ENCODE data around the gene SLC4A2.
A peak's percentile ranks its signal among the peaks of the same experiment; 100 is the strongest.

The SLC4A2 gene

GRCh38 chr7:151088019-151088855 is 28.8 kb downstream of the SLC4A2 start:
- peak overlapping the region in 6 of 7 experiments; percentile 63 to 87 (median 79) for H3K4me3 ChIP-seq (ENCODE audit: control insufficient read depth in 1 of 7, extremely low read depth in 1 of 7, insufficient read depth in 4 of 7, low read depth in 2 of 7, low read length in 6 of 7)
- CTCF ChIA-PET, result interaction anchor here (0.6 to 14.4 kb wide), 9 partner anchors 12 to 126 kb away, joined by 3 to 219 read pairs (median 5); no protein-coding TSS in a partner anchor
- H3K27ac ChIP-seq (ENCODE audit: insufficient read depth in 1 of 2, low read depth in 1 of 2, low read length in 2 of 2, poor library complexity in 1 of 2, severe bottlenecking in 2 of 2), result peak overlapping the region; percentile 15 to 88
- WGBS (ENCODE audit: insufficient coverage), result 18% methylated on average over 15 of the region's 16 CpGs
- POLR2A ChIA-PET, result interaction anchor here (0.8 to 2.8 kb wide), 6 partner anchors 17 to 95 kb away, joined by 3 to 11 read pairs (median 4); no protein-coding TSS in a partner anchor
- no peak for DNase-seq
- H3K9me3 ChIP-seq (ENCODE audit: control extremely low read depth in 1 of 5, control insufficient read depth in 4 of 5, insufficient read depth in 2 of 5, low read depth in 1 of 5, low read length in 4 of 5), result no peaks in the 10 kb centered on the region
- no peaks in the 10 kb centered on the region for H3K27me3 ChIP-seq (replicated peaks in 2 of 5; ENCODE audit: control insufficient read depth in 4 of 5, insufficient read depth in 5 of 5, low read length in 4 of 5)
- H3K36me3 ChIP-seq (ENCODE audit: control insufficient read depth in 4 of 4, insufficient read depth in 4 of 4, low read length in 3 of 4), result peaks cover 0 to 10% (median 2%) of the 10 kb centered on the region in 4 experiments
- peaks cover 9 to 52% (median 48%) of the 10 kb centered on the region in 4 experiments for H3K4me1 ChIP-seq (ENCODE audit: control extremely low read depth in 1 of 4, control insufficient read depth in 4 of 4, insufficient read depth in 4 of 4, low read length in 3 of 4)

GRCh38 chr7:151088856-151089699 is 29.7 kb downstream of the SLC4A2 start:
- Histone ChIP-seq H3K4me1 (ENCODE audit: control extremely low read depth in 1 of 4, control insufficient read depth in 4 of 4, insufficient read depth in 4 of 4, low read length in 3 of 4) (peaks cover 9 to 46% (median 43%) of the 10 kb centered on the region in 4 experiments), H3K27me3 (replicated peaks in 2 of 5; ENCODE audit: control insufficient read depth in 4 of 5, insufficient read depth in 5 of 5, low read length in 4 of 5) (no peaks in the 10 kb centered on the region), H3K9me3 (ENCODE audit: control extremely low read depth in 1 of 5, control insufficient read depth in 4 of 5, insufficient read depth in 2 of 5, low read depth in 1 of 5, low read length in 4 of 5) (no peaks in the 10 kb centered on the region), H3K36me3 (ENCODE audit: control insufficient read depth in 4 of 4, insufficient read depth in 4 of 4, low read length in 3 of 4) (peaks cover 0 to 17% (median 3%) of the 10 kb centered on the region in 4 experiments), H3K27ac (ENCODE audit: insufficient read depth in 1 of 2, low read depth in 1 of 2, low read length in 2 of 2, poor library complexity in 1 of 2, severe bottlenecking in 2 of 2) (peak overlapping the region; percentile 82 to 88), H3K4me3 (ENCODE audit: control insufficient read depth in 1 of 7, extremely low read depth in 1 of 7, insufficient read depth in 4 of 7, low read depth in 2 of 7, low read length in 6 of 7) (peak overlapping the region; percentile 16 to 87 (median 79))
- 3% methylated on average over 23 of the region's 30 CpGs for WGBS (ENCODE audit: insufficient coverage)
- peak; percentile 75 to 96 (median 94) for DNase-seq
- ChIA-PET CTCF (interaction anchor here (0.8 to 14.4 kb wide), 10 partner anchors 13 to 127 kb away, joined by 3 to 219 read pairs (median 5); no protein-coding TSS in a partner anchor), POLR2A (interaction anchor here (0.8 to 2.8 kb wide), 6 partner anchors 12 to 96 kb away, joined by 3 to 11 read pairs (median 4); no protein-coding TSS in a partner anchor)

DNA sequence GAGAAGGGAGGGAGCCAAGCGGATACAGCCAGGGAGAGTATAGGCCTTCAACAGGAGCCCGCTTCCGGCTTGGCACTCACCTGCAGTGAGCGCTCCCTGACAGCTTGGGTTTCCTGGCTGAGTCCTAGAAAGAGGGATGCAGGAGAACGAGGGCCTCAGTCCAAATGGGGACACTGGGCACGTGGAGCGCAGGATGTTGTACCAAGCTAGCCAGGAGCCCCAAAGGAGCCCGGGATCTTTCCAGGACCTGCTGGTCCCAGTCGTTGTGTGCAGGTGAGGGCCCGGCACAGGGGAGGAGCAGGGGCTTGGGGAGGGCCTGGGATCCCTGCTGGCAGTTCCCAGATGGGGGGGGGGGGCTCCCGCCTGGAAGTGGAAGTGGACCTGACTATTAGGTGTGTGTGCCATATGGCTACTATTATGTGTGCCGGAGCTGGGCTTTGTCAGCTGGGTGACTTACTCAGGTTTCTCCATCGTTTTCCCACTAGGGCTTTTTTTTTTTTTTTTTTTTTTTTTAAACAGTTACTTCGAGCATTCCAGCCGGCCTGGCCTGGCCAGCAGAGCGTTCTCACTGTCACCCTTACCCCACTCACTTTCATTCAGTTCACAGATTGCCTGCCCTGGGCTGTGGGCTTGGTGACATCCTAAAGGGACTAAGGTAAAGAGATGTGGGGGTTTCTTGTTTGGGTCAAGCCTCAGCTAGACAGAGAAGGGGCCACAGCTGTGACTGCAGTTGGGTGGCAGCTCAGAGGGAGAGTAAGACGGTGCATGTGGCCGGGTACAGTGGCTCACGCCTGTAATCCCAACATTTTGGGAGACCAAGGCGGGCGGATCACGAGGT is 30.7 kb downstream of the SLC4A2 start:
- ChIA-PET POLR2A (interaction anchor here (1.0 to 2.8 kb wide), 3 partner anchors 13 to 15 kb away, joined by 3 to 11 read pairs (median 4); no protein-coding TSS in a partner anchor), CTCF (interaction anchor here (0.6 to 14.4 kb wide), 13 partner anchors 8 to 163 kb away, joined by 3 to 219 read pairs (median 5); no protein-coding TSS in a partner anchor)
- Histone ChIP-seq H3K36me3 (ENCODE audit: control insufficient read depth in 4 of 4, insufficient read depth in 4 of 4, low read length in 3 of 4) (peaks cover 0 to 17% (median 3%) of the 10 kb centered on the region in 4 experiments), H3K4me3 (ENCODE audit: control insufficient read depth in 1 of 7, extremely low read depth in 1 of 7, insufficient read depth in 4 of 7, low read depth in 2 of 7, low read length in 6 of 7) (peak overlapping the region in 3 of 7 experiments; percentile 46 to 87 (median 74)), H3K9me3 (ENCODE audit: control extremely low read depth in 1 of 5, control insufficient read depth in 4 of 5, insufficient read depth in 2 of 5, low read depth in 1 of 5, low read length in 4 of 5) (no peaks in the 10 kb centered on the region), H3K27me3 (replicated peaks in 2 of 5; ENCODE audit: control insufficient read depth in 4 of 5, insufficient read depth in 5 of 5, low read length in 4 of 5) (no peaks in the 10 kb centered on the region), H3K4me1 (ENCODE audit: control extremely low read depth in 1 of 4, control insufficient read depth in 4 of 4, insufficient read depth in 4 of 4, low read length in 3 of 4) (peaks cover 9 to 45% (median 42%) of the 10 kb centered on the region in 4 experiments), H3K27ac (ENCODE audit: insufficient read depth in 1 of 2, low read depth in 1 of 2, low read length in 2 of 2, poor library complexity in 1 of 2, severe bottlenecking in 2 of 2) (peak overlapping the region in 1 of 2 experiments; percentile 88)
- no peak for DNase-seq
- 96% methylated on average over 17 of the region's 22 CpGs for WGBS (ENCODE audit: insufficient coverage)

GRCh38 chr7:151091003-151091402 is 31.6 kb downstream of the SLC4A2 start:
- ChIA-PET POLR2A (interaction anchor here (0.7 kb wide), 1 partner anchor 21 kb away, joined by 4 read pairs; no protein-coding TSS in a partner anchor), CTCF (interaction anchor here (1.1 to 14.4 kb wide), 10 partner anchors 9 to 153 kb away, joined by 3 to 219 read pairs (median 4); no protein-coding TSS in a partner anchor)
- H3K4me1 ChIP-seq (ENCODE audit: control extremely low read depth in 1 of 4, control insufficient read depth in 4 of 4, insufficient read depth in 4 of 4, low read length in 3 of 4), result peaks cover 7 to 36% (median 34%) of the 10 kb centered on the region in 4 experiments
- H3K4me3 ChIP-seq (ENCODE audit: control insufficient read depth in 1 of 7, extremely low read depth in 1 of 7, insufficient read depth in 4 of 7, low read depth in 2 of 7, low read length in 6 of 7), result no peak overlapping the region
- H3K27me3 ChIP-seq (replicated peaks in 2 of 5; ENCODE audit: control insufficient read depth in 4 of 5, insufficient read depth in 5 of 5, low read length in 4 of 5), result no peaks in the 10 kb centered on the region
- 95% methylated on average over 6 of the region's 7 CpGs for WGBS (ENCODE audit: insufficient coverage)
- no peak for DNase-seq
- H3K36me3 ChIP-seq (ENCODE audit: control insufficient read depth in 4 of 4, insufficient read depth in 4 of 4, low read length in 3 of 4), result peaks cover 0 to 17% (median 3%) of the 10 kb centered on the region in 4 experiments
- no peaks in the 10 kb centered on the region for H3K9me3 ChIP-seq (ENCODE audit: control extremely low read depth in 1 of 5, control insufficient read depth in 4 of 5, insufficient read depth in 2 of 5, low read depth in 1 of 5, low read length in 4 of 5)
- H3K27ac ChIP-seq (ENCODE audit: insufficient read depth in 1 of 2, low read depth in 1 of 2, low read length in 2 of 2, poor library complexity in 1 of 2, severe bottlenecking in 2 of 2), result no peak overlapping the region

DNA sequence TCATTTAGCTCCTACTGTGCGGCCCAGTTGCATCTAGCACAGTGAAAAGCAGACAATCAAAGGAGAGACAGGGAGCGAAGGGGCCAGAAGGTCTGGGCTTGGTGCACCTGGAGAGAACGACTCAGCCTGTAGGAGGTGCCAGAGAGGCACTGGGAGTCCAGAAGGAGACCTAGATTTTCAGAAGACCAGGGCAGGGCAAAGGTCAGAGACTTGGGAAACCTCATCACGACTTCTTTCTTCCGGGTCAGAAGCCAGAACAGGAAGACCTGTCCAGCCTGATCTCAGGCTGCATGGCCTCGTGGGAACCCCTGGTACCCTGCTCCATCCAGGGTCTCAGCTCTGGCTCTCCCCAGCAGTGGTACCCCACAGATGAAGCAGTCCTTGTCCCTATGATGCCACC is 32.0 kb downstream of the SLC4A2 start:
- CTCF ChIA-PET, result interaction anchor here (1.1 to 14.4 kb wide), 11 partner anchors 9 to 152 kb away, joined by 3 to 219 read pairs (median 4); no protein-coding TSS in a partner anchor
- Histone ChIP-seq H3K36me3 (ENCODE audit: control insufficient read depth in 4 of 4, insufficient read depth in 4 of 4, low read length in 3 of 4) (peaks cover 0 to 17% (median 3%) of the 10 kb centered on the region in 4 experiments), H3K9me3 (ENCODE audit: control extremely low read depth in 1 of 5, control insufficient read depth in 4 of 5, insufficient read depth in 2 of 5, low read depth in 1 of 5, low read length in 4 of 5) (no peaks in the 10 kb centered on the region), H3K27me3 (replicated peaks in 2 of 5; ENCODE audit: control insufficient read depth in 4 of 5, insufficient read depth in 5 of 5, low read length in 4 of 5) (no peaks in the 10 kb centered on the region), H3K27ac (ENCODE audit: insufficient read depth in 1 of 2, low read depth in 1 of 2, low read length in 2 of 2, poor library complexity in 1 of 2, severe bottlenecking in 2 of 2) (no peak overlapping the region), H3K4me1 (ENCODE audit: control extremely low read depth in 1 of 4, control insufficient read depth in 4 of 4, insufficient read depth in 4 of 4, low read length in 3 of 4) (peaks cover 7 to 36% (median 33%) of the 10 kb centered on the region in 4 experiments), H3K4me3 (ENCODE audit: control insufficient read depth in 1 of 7, extremely low read depth in 1 of 7, insufficient read depth in 4 of 7, low read depth in 2 of 7, low read length in 6 of 7) (no peak overlapping the region)
- WGBS (ENCODE audit: insufficient coverage), result 75% methylated on average over 6 of the region's 6 CpGs
- peak in 1 of 3 donors; percentile 38 for DNase-seq
- POLR2A ChIA-PET, result interaction anchor here (0.7 kb wide), 1 partner anchor 21 kb away, joined by 4 read pairs; no protein-coding TSS in a partner anchor

- DNase-seq, result no peak
- H3K4me3 ChIP-seq (ENCODE audit: control insufficient read depth in 1 of 7, extremely low read depth in 1 of 7, insufficient read depth in 4 of 7, low read depth in 2 of 7, low read length in 6 of 7), result no peak overlapping the region
- H3K9me3 ChIP-seq (ENCODE audit: control extremely low read depth in 1 of 5, control insufficient read depth in 4 of 5, insufficient read depth in 2 of 5, low read depth in 1 of 5, low read length in 4 of 5), result no peaks in the 10 kb centered on the region
- H3K36me3 ChIP-seq (ENCODE audit: control insufficient read depth in 4 of 4, insufficient read depth in 4 of 4, low read length in 3 of 4), result peaks cover 0 to 17% (median 3%) of the 10 kb centered on the region in 4 experiments
- WGBS (ENCODE audit: insufficient coverage), result 98% methylated on average over 13 of the region's 14 CpGs
- CTCF ChIA-PET, result interaction anchor here (1.1 to 14.4 kb wide), 8 partner anchors 12 to 152 kb away, joined by 3 to 219 read pairs (median 6); no protein-coding TSS in a partner anchor
- H3K27ac ChIP-seq (ENCODE audit: insufficient read depth in 1 of 2, low read depth in 1 of 2, low read length in 2 of 2, poor library complexity in 1 of 2, severe bottlenecking in 2 of 2), result no peak overlapping the region
- H3K27me3 ChIP-seq (replicated peaks in 2 of 5; ENCODE audit: control insufficient read depth in 4 of 5, insufficient read depth in 5 of 5, low read length in 4 of 5), result no peaks in the 10 kb centered on the region
- POLR2A ChIA-PET, result no interaction called here
- H3K4me1 ChIP-seq (ENCODE audit: control extremely low read depth in 1 of 4, control insufficient read depth in 4 of 4, insufficient read depth in 4 of 4, low read length in 3 of 4), result peaks cover 7 to 34% (median 30%) of the 10 kb centered on the region in 4 experiments
Measured at GRCh38 chr7:151091988-151092387, 32.6 kb downstream of the SLC4A2 start.

Measured in common myeloid progenitor, CD34-positive (primary cell).